HEK293 (cell line): ENCODE results near the gene FDX2.
A peak's percentile ranks its signal among the peaks of the same experiment; 100 is the strongest.

ENCODE experiments used
- CTCF ChIA-PET: fragments of 350-600 bp; formaldehyde crosslinking; extraction: SDS; loops from one replicate; lab custom pipeline; 2021; ENCODE audit warnings: antibody characterized with exemption; lab: Yijun Ruan, JAX
- POLR2A ChIA-PET: fragments of 300-600 bp; formaldehyde crosslinking; extraction: SDS; loops from one replicate; lab custom pipeline; 2020; ENCODE audit warnings: antibody characterized with exemption, inconsistent platforms; lab: Yijun Ruan, JAX
- H3K27ac ChIP-seq: fragments of 200-500 bp; sonication (Bioruptor generic); 2 replicates; pipeline ENCODE4 v1.5.1; 2014; ENCODE audit warnings: low read depth, low read length, control low read depth, inconsistent platforms; ENCODE audit errors: extremely low read depth
- H3K36me3 ChIP-seq, 2 experiments: fragments of 200-500 bp in 1 of 2; sonication (Bioruptor generic) in 1 of 2; 1 replicate in 1 of 2; 2 replicates in 1 of 2; pipeline ENCODE4 v1.5.1; 2014 to 2017; ENCODE audit warnings: inconsistent platforms in 2 of 2, low read length in 2 of 2; ENCODE audit not compliant: control insufficient read depth in 2 of 2, insufficient read depth in 1 of 2
- H3K4me1 ChIP-seq: fragments of 200-500 bp; sonication (Bioruptor generic); 2 replicates; pipeline ENCODE4 v1.5.1; 2014; ENCODE audit warnings: mild to moderate bottlenecking, low read length, inconsistent platforms; ENCODE audit not compliant: control insufficient read depth, insufficient read depth
- H3K4me3 ChIP-seq: 2 replicates; pipeline ENCODE4 v1.5.1; 2011; ENCODE audit warnings: low read depth, mild to moderate bottlenecking, control low read depth, low read length, moderate library complexity
- H3K9me3 ChIP-seq: fragments of 200-500 bp; sonication (Bioruptor generic); 2 replicates; pipeline ENCODE4 v1.5.1; 2014; ENCODE audit warnings: low read depth, low read length, inconsistent platforms; ENCODE audit not compliant: control insufficient read depth, insufficient read depth
- BCL11B ChIP-seq: fragments of 450-650 bp; formaldehyde crosslinking; IDR thresholded peaks from 2 replicates; pipeline ENCODE4 v1.5.1; 2016; ENCODE audit warnings: low read depth, missing biosample characterization, missing genetic modification characterization
- EGR2 ChIP-seq: fragments of 450-650 bp; formaldehyde crosslinking; IDR thresholded peaks from 2 replicates; pipeline ENCODE4 v1.5.1; 2016; ENCODE audit warnings: low read depth, missing biosample characterization, missing genetic modification characterization
- GLIS1 ChIP-seq: fragments of 450-650 bp; formaldehyde crosslinking; IDR thresholded peaks from 2 replicates; pipeline ENCODE4 v1.5.1; 2016; ENCODE audit warnings: missing biosample characterization, missing genetic modification characterization
- GLIS2 ChIP-seq: fragments of 450-650 bp; formaldehyde crosslinking; IDR thresholded peaks from 2 replicates; pipeline ENCODE4 v1.5.1; 2016; ENCODE audit warnings: missing biosample characterization, missing genetic modification characterization
- IKZF3 ChIP-seq: fragments of 450-650 bp; IDR thresholded peaks from 2 replicates; pipeline ENCODE4 v1.5.0; 2018; ENCODE audit warnings: missing biosample characterization, mild to moderate bottlenecking, missing genetic modification characterization, moderate library complexity
- KLF16 ChIP-seq: fragments of 450-650 bp; formaldehyde crosslinking; IDR thresholded peaks from 2 replicates; pipeline ENCODE4 v1.5.1; 2017; ENCODE audit warnings: missing biosample characterization, missing genetic modification characterization
- KLF8 ChIP-seq: fragments of 450-650 bp; formaldehyde crosslinking; IDR thresholded peaks from 2 replicates; pipeline ENCODE4 v1.5.1; 2016; ENCODE audit warnings: missing biosample characterization, missing genetic modification characterization
- KLF9 ChIP-seq: fragments of 450-650 bp; formaldehyde crosslinking; IDR thresholded peaks from 2 replicates; pipeline ENCODE4 v1.5.1; 2016; ENCODE audit warnings: missing biosample characterization, missing genetic modification characterization, low read depth
- SP2 ChIP-seq: fragments of 450-650 bp; formaldehyde crosslinking; IDR thresholded peaks from 2 replicates; pipeline ENCODE4 v1.5.1; 2016; ENCODE audit warnings: missing biosample characterization, missing genetic modification characterization
- SP3 ChIP-seq: fragments of 450-650 bp; formaldehyde crosslinking; IDR thresholded peaks from 2 replicates; pipeline ENCODE4 v1.5.1; 2016; ENCODE audit warnings: missing biosample characterization, missing genetic modification characterization
- ZBTB17 ChIP-seq: fragments of 450-650 bp; formaldehyde crosslinking; IDR thresholded peaks from 2 replicates; pipeline ENCODE4 v1.5.1; 2016; ENCODE audit warnings: missing biosample characterization, missing genetic modification characterization
- ZBTB8A ChIP-seq: fragments of 450-650 bp; formaldehyde crosslinking; IDR thresholded peaks from 2 replicates; pipeline ENCODE4 v1.5.1; 2016; ENCODE audit warnings: missing biosample characterization, missing genetic modification characterization
- ZNF10 ChIP-seq: fragments of 450-650 bp; formaldehyde crosslinking; IDR thresholded peaks from 2 replicates; pipeline ENCODE4 v1.5.1; 2017; ENCODE audit warnings: missing biosample characterization, missing genetic modification characterization
- ZNF335 ChIP-seq: fragments of 450-650 bp; formaldehyde crosslinking; conservative IDR thresholded peaks from 2 replicates; pipeline ENCODE4 v1.5.1; 2016; ENCODE audit warnings: missing biosample characterization, missing genetic modification characterization
- ZNF341 ChIP-seq: fragments of 450-650 bp; formaldehyde crosslinking; IDR thresholded peaks from 2 replicates; pipeline ENCODE4; 2016; ENCODE audit warnings: low read depth, missing biosample characterization, missing genetic modification characterization
- ZNF391 ChIP-seq: fragments of 450-650 bp; formaldehyde crosslinking; IDR thresholded peaks from 2 replicates; pipeline ENCODE4 v1.5.1; 2016; ENCODE audit warnings: low read depth, missing biosample characterization, missing genetic modification characterization, borderline replicate concordance
- ZNF555 ChIP-seq: fragments of 450-650 bp; formaldehyde crosslinking; conservative IDR thresholded peaks from 2 replicates; pipeline ENCODE4 v1.5.1; 2017; ENCODE audit warnings: missing biosample characterization, mild to moderate bottlenecking, missing genetic modification characterization, inconsistent platforms
- ZNF76 ChIP-seq: fragments of 450-650 bp; formaldehyde crosslinking; IDR thresholded peaks from 2 replicates; pipeline ENCODE4; 2016; ENCODE audit warnings: low read depth, missing biosample characterization, missing genetic modification characterization, borderline replicate concordance
- TF ChIP-seq, protein P1 (sequence below): fragments of 450-650 bp; formaldehyde crosslinking; conservative IDR thresholded peaks from 2 replicates; pipeline ENCODE4 v1.5.1; 2016; ENCODE audit warnings: low read depth, missing biosample characterization, missing genetic modification characterization
- TF ChIP-seq, protein P2 (sequence below): fragments of 450-650 bp; formaldehyde crosslinking; IDR thresholded peaks from 2 replicates; pipeline ENCODE4 v1.5.1; 2016; ENCODE audit warnings: missing biosample characterization, missing genetic modification characterization
- TF ChIP-seq, protein P3 (sequence below): fragments of 450-650 bp; formaldehyde crosslinking; IDR thresholded peaks from 2 replicates; pipeline ENCODE4 v1.5.1; 2016; ENCODE audit warnings: missing biosample characterization, missing genetic modification characterization
- TF ChIP-seq, protein P4 (sequence below): fragments of 450-650 bp; formaldehyde crosslinking; IDR thresholded peaks from 2 replicates; pipeline ENCODE4 v1.5.1; 2016; ENCODE audit warnings: missing biosample characterization, missing genetic modification characterization

The FDX2 gene

DNA sequence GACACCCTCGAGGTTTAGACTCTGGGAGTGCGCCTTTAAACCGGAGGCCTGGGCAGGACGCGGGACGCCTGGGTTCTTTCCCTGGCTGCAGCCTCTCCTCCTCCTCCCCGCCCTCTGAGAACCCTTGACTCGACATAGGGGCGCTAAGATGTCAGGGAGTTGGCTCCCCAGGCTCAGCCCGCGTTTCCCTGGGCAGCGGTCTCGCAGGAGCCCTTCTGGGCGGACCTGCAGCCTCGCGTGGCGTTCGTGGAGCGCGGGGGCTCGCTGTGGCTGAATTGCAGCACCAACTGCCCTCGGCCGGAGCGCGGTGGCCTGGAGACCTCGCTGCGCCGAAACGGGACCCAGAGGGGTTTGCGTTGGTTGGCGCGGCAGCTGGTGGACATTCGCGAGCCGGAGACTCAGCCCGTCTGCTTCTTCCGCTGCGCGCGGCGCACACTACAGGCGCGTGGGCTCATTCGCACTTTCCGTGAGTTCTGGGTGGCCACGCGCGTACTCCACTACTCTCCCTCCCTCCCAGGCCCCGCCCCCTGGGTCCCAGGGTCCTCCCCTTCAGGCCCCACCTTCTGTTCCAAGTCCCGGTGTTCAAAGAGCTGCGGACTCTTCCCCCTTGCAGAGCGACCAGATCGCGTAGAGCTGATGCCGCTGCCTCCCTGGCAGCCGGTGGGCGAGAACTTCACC is 24.8 kb downstream of the FDX2 start:
- Histone ChIP-seq H3K36me3 (peaks cover 0 to 5% of the 10 kb centered on the region in 2 experiments; a peak in 1 of 3 replicates), H3K27ac (peak overlapping the region; percentile 6; the same call in 1 of the 2 replicates), H3K4me3 (peak overlapping the region; percentile 41), H3K9me3 (no peaks in the 10 kb centered on the region), H3K4me1 (peaks cover 4% of the 10 kb centered on the region; the same call in 1 of the 2 replicates)
- POLR2A ChIA-PET: interaction anchor here (0.5 to 2.0 kb wide), 11 partner anchors 20 to 371 kb away, joined by 3 to 13 read pairs (median 4); partner anchors contain the start of genes ICAM1, RAVER1 and TYK2
- CTCF ChIA-PET: interaction anchor here (0.6 to 1.9 kb wide), 4 partner anchors 30 to 63 kb away, joined by 3 to 6 read pairs (median 4); no protein-coding TSS in a partner anchor
- TF ChIP-seq, protein P1, sequence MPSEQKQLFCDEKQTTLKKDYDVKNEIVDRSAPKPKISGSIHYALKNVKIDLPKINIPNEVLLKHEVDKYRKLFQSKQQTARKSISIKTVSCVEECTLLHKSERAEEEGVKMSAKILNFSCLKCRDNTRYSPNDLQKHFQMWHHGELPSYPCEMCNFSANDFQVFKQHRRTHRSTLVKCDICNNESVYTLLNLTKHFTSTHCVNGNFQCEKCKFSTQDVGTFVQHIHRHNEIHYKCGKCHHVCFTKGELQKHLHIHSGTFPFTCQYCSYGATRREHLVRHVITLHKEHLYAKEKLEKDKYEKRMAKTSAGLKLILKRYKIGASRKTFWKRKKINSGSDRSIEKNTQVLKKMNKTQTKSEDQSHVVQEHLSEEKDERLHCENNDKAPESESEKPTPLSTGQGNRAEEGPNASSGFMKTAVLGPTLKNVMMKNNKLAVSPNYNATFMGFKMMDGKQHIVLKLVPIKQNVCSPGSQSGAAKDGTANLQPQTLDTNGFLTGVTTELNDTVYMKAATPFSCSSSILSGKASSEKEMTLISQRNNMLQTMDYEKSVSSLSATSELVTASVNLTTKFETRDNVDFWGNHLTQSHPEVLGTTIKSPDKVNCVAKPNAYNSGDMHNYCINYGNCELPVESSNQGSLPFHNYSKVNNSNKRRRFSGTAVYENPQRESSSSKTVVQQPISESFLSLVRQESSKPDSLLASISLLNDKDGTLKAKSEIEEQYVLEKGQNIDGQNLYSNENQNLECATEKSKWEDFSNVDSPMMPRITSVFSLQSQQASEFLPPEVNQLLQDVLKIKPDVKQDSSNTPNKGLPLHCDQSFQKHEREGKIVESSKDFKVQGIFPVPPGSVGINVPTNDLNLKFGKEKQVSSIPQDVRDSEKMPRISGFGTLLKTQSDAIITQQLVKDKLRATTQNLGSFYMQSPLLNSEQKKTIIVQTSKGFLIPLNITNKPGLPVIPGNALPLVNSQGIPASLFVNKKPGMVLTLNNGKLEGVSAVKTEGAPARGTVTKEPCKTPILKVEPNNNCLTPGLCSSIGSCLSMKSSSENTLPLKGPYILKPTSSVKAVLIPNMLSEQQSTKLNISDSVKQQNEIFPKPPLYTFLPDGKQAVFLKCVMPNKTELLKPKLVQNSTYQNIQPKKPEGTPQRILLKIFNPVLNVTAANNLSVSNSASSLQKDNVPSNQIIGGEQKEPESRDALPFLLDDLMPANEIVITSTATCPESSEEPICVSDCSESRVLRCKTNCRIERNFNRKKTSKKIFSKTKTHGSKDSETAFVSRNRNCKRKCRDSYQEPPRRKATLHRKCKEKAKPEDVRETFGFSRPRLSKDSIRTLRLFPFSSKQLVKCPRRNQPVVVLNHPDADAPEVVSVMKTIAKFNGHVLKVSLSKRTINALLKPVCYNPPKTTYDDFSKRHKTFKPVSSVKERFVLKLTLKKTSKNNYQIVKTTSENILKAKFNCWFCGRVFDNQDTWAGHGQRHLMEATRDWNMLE (tag by site-specific recombination): no peak
- TF ChIP-seq IKZF3 (no peak), ZBTB17 (tag by site-specific recombination) (peak; percentile 32), GLIS2 (tag by site-specific recombination) (peak; percentile 66), KLF9 (tag by site-specific recombination) (peak; percentile 78), SP2 (tag by site-specific recombination) (peak; percentile 90), KLF16 (tag by site-specific recombination) (peak; percentile 50; the same call in 1 of the 2 replicates), ZNF341 (peak; percentile 77; the same call in 1 of the 2 replicates), ZNF555 (tag by site-specific recombination) (no peak), SP3 (tag by site-specific recombination) (peak; percentile 87), ZNF335 (tag by site-specific recombination) (peak; percentile 65), ZNF391 (no peak), ZNF10 (no peak), BCL11B (tag by site-specific recombination) (peak; percentile 13; the same call in 1 of the 2 replicates), KLF8 (tag by site-specific recombination) (peak; percentile 17; the same call in 1 of the 2 replicates), EGR2 (tag by site-specific recombination) (0 out of 2 replicates have a peak, but pooled peaks have one; percentile 8), GLIS1 (tag by site-specific recombination) (peak; percentile 82), ZBTB8A (tag by site-specific recombination) (0 out of 2 replicates have a peak, but pooled peaks have one; percentile 17), ZNF76 (tag by site-specific recombination) (peak; percentile 39; the same call in 1 of the 2 replicates)
- TF ChIP-seq, protein P2, sequence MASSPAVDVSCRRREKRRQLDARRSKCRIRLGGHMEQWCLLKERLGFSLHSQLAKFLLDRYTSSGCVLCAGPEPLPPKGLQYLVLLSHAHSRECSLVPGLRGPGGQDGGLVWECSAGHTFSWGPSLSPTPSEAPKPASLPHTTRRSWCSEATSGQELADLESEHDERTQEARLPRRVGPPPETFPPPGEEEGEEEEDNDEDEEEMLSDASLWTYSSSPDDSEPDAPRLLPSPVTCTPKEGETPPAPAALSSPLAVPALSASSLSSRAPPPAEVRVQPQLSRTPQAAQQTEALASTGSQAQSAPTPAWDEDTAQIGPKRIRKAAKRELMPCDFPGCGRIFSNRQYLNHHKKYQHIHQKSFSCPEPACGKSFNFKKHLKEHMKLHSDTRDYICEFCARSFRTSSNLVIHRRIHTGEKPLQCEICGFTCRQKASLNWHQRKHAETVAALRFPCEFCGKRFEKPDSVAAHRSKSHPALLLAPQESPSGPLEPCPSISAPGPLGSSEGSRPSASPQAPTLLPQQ: peak; percentile 56; the same call in 1 of the 2 replicates
- TF ChIP-seq, protein P3, sequence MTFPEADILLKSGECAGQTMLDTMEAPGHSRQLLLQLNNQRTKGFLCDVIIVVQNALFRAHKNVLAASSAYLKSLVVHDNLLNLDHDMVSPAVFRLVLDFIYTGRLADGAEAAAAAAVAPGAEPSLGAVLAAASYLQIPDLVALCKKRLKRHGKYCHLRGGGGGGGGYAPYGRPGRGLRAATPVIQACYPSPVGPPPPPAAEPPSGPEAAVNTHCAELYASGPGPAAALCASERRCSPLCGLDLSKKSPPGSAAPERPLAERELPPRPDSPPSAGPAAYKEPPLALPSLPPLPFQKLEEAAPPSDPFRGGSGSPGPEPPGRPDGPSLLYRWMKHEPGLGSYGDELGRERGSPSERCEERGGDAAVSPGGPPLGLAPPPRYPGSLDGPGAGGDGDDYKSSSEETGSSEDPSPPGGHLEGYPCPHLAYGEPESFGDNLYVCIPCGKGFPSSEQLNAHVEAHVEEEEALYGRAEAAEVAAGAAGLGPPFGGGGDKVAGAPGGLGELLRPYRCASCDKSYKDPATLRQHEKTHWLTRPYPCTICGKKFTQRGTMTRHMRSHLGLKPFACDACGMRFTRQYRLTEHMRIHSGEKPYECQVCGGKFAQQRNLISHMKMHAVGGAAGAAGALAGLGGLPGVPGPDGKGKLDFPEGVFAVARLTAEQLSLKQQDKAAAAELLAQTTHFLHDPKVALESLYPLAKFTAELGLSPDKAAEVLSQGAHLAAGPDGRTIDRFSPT: peak; percentile 58; the same call in 1 of the 2 replicates
- TF ChIP-seq, protein P4, sequence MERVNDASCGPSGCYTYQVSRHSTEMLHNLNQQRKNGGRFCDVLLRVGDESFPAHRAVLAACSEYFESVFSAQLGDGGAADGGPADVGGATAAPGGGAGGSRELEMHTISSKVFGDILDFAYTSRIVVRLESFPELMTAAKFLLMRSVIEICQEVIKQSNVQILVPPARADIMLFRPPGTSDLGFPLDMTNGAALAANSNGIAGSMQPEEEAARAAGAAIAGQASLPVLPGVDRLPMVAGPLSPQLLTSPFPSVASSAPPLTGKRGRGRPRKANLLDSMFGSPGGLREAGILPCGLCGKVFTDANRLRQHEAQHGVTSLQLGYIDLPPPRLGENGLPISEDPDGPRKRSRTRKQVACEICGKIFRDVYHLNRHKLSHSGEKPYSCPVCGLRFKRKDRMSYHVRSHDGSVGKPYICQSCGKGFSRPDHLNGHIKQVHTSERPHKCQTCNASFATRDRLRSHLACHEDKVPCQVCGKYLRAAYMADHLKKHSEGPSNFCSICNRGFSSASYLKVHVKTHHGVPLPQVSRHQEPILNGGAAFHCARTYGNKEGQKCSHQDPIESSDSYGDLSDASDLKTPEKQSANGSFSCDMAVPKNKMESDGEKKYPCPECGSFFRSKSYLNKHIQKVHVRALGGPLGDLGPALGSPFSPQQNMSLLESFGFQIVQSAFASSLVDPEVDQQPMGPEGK (tag by site-specific recombination): peak; percentile 50
